ENCODE results near the gene MIEF2. TPM values are rescaled to one million over a fixed set of nuclear protein-coding genes. Genes with fewer than 3 reads are reported as not detected.
A peak's percentile ranks its signal among the peaks of the same experiment; 100 is the strongest.

Gene MIEF2
- total RNA-seq, 4 donors from 2014 or later = 19.5 to 39.2 (median 27.5) TPM

- DNase-seq (ENCODE audit: low spot score in 2 of 2) = no peak
- Histone ChIP-seq H3K36me3 (peaks cover 32% of the 10 kb centered on the region), H3K9me3 (no peaks in the 10 kb centered on the region), H3K27me3 (no peaks in the 10 kb centered on the region), H3K4me1 (peaks cover 48% of the 10 kb centered on the region), H3K27ac (peak overlapping the region; percentile 89), H3K4me3 (peak overlapping the region; percentile 64)
- 64% methylated on average over 3 of the region's 3 CpGs for WGBS
- no peak for TF ChIP-seq POLR2A (IDR thresholded peaks at IDR 0.05)
- TF ChIP-seq, protein P1, sequence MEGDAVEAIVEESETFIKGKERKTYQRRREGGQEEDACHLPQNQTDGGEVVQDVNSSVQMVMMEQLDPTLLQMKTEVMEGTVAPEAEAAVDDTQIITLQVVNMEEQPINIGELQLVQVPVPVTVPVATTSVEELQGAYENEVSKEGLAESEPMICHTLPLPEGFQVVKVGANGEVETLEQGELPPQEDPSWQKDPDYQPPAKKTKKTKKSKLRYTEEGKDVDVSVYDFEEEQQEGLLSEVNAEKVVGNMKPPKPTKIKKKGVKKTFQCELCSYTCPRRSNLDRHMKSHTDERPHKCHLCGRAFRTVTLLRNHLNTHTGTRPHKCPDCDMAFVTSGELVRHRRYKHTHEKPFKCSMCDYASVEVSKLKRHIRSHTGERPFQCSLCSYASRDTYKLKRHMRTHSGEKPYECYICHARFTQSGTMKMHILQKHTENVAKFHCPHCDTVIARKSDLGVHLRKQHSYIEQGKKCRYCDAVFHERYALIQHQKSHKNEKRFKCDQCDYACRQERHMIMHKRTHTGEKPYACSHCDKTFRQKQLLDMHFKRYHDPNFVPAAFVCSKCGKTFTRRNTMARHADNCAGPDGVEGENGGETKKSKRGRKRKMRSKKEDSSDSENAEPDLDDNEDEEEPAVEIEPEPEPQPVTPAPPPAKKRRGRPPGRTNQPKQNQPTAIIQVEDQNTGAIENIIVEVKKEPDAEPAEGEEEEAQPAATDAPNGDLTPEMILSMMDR (IDR thresholded peaks at IDR 0.05) = no peak
Measured at GRCh38 chr17:18261659-18262058, 1.2 kb downstream of the MIEF2 start.

DNA sequence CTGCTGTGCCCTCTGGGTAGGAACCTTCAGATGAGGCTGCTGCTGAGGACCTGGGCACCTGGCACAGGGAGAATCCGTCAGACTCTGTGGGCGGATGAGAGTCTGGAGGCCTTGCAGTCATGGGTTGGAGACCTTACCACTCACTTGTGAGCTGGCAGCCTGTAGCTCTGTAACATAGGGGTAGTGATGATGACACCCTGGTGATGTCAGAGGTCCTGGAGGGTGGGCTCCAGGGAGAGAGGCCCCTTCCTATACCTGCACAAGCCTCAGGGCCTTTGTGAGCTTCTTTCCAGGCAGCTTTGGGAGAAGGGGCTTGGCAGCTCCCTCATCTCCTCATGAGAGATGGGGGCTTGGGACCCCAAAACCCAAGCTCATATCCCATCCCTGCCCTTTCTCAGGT lies 1.6 kb downstream of the MIEF2 start:
- Histone ChIP-seq H3K4me3 (peak overlapping the region; percentile 64), H3K4me1 (peaks cover 43% of the 10 kb centered on the region), H3K9me3 (no peaks in the 10 kb centered on the region), H3K27me3 (no peaks in the 10 kb centered on the region), H3K36me3 (peaks cover 32% of the 10 kb centered on the region), H3K27ac (no peak overlapping the region)
- TF ChIP-seq POLR2A (IDR thresholded peaks at IDR 0.05) (no peak), EP300 (IDR thresholded peaks at IDR 0.05) (no peak), POLR2AphosphoS5 (IDR thresholded peaks at IDR 0.05) (no peak)
- TF ChIP-seq, protein P1 (IDR thresholded peaks at IDR 0.05) = no peak
- no peak for DNase-seq (ENCODE audit: low spot score in 2 of 2)
- WGBS = no CpG with 5 or more reads among the region's 2 CpGs

DNA sequence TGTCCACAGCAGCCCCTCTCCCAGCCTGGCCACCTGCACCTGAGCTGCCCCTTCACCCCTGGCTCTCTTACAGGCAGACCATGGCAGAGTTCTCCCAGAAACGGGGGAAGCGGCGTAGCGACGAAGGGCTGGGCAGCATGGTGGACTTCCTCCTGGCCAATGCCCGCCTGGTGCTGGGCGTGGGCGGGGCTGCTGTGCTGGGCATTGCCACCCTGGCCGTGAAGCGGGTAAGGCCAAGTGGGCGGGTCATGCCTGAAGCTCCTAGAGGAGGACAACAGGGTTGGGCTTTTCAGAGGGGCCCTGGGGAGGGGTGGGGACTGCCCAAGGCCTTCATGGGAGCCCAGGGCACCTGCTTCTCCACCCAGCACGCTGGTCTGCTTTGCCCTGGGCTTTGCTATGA lies 2.2 kb downstream of the MIEF2 start:
- Histone ChIP-seq H3K27ac (no peak overlapping the region), H3K4me3 (no peak overlapping the region), H3K27me3 (no peaks in the 10 kb centered on the region), H3K36me3 (peaks cover 32% of the 10 kb centered on the region), H3K4me1 (peaks cover 38% of the 10 kb centered on the region), H3K9me3 (no peaks in the 10 kb centered on the region)
- no peak for DNase-seq (ENCODE audit: low spot score in 2 of 2)
- WGBS = 73% methylated on average over 12 of the region's 12 CpGs
- TF ChIP-seq POLR2AphosphoS5 (IDR thresholded peaks at IDR 0.05) (no peak), POLR2A (IDR thresholded peaks at IDR 0.05) (no peak), EP300 (IDR thresholded peaks at IDR 0.05) (no peak)
- TF ChIP-seq, protein P1 (IDR thresholded peaks at IDR 0.05) = no peak

GRCh38 chr17:18263885-18264682 lies 3.6 kb downstream of the MIEF2 start:
- H3K4me1 ChIP-seq = peaks cover 32% of the 10 kb centered on the region
- TF ChIP-seq POLR2A (IDR thresholded peaks at IDR 0.05) (no peak), POLR2AphosphoS5 (IDR thresholded peaks at IDR 0.05) (no peak), EP300 (IDR thresholded peaks at IDR 0.05) (no peak)
- TF ChIP-seq, protein P1 (IDR thresholded peaks at IDR 0.05) = no peak
- peaks cover 32% of the 10 kb centered on the region for H3K36me3 ChIP-seq
- no peak for DNase-seq (ENCODE audit: low spot score in 2 of 2)
- H3K4me3 ChIP-seq = no peak overlapping the region
- H3K27me3 ChIP-seq = no peaks in the 10 kb centered on the region
- 93% methylated on average over 18 of the region's 50 CpGs for WGBS
- H3K27ac ChIP-seq = no peak overlapping the region
- no peaks in the 10 kb centered on the region for H3K9me3 ChIP-seq

DNA sequence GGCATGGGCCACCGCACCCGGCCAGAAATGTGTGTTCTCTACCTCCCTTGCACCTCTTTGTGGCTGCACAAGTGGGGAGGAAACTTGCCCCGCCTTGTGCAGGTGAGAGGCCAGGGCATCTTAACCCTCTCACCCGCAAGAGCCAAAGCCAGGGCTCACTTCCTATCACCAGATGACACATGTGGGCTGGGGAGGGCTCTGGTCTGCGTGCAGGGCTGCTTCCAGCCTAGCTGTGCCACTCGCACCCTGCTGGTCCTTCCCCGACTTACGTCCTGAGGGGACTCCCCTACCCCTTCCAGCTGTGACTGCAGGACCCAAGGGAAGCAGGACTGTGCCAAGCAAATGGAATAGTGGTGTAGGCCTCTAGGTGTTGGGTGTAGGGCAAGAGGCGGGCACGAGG lies 6.9 kb downstream of the MIEF2 start:
- Histone ChIP-seq H3K36me3 (peaks cover 32% of the 10 kb centered on the region), H3K27ac (no peak overlapping the region), H3K4me3 (no peak overlapping the region), H3K9me3 (no peaks in the 10 kb centered on the region), H3K4me1 (peaks cover 7% of the 10 kb centered on the region), H3K27me3 (no peaks in the 10 kb centered on the region)
- 89% methylated on average over 3 of the region's 10 CpGs for WGBS
- TF ChIP-seq EP300 (IDR thresholded peaks at IDR 0.05) (no peak), POLR2A (IDR thresholded peaks at IDR 0.05) (no peak), POLR2AphosphoS5 (IDR thresholded peaks at IDR 0.05) (no peak)
- TF ChIP-seq, protein P1 (IDR thresholded peaks at IDR 0.05) = no peak
- no peak for DNase-seq (ENCODE audit: low spot score in 2 of 2)
